Measurements from ENCODE around the gene TTC21A. TPM values are rescaled to one million over a fixed set of nuclear protein-coding genes. Genes with fewer than 3 reads are reported as not detected.

The TTC21A gene
- total RNA-seq, 1 donor from 2014 or later, result 3.9 TPM

DNA sequence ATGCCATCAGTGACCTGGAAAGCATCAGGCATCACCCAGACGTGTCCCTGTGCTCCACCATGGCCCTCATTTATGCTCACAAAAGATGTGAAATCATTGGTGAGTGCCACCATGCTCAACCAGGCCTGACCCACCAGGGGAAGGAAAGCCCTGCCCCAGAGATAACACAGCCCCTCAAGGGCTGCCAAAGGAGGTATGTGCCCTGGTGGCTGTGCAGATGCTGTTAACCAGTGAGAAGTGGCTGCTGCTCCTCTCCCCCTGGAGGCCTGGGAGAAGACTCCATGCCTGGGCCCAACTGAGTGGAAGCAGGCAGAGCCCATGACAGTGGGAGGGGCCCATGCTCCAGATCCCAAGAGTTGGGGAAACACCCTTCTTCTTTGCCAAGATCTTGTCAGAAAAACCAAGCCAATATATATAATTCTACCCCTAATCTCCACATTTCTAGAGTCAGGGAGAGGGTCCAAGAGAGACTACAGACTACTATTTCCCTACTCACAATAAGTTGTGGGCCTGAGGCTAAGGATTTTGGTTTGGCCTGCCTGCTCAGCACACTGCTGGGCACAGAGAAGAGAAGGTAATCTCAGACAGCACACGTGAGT lies 2.7 kb downstream of the TTC21A start:
- peaks cover 9% of the 10 kb centered on the region for H3K27me3 Mint-ChIP-seq (ENCODE audit: low read depth, unreplicated experiment)
- no peak overlapping the region for H3K27ac ChIP-seq (ENCODE audit: low read depth, low read length)
- H2AFZ ChIP-seq (ENCODE audit: low read depth, low read length), result no peak overlapping the region
- TF ChIP-seq, protein P1, sequence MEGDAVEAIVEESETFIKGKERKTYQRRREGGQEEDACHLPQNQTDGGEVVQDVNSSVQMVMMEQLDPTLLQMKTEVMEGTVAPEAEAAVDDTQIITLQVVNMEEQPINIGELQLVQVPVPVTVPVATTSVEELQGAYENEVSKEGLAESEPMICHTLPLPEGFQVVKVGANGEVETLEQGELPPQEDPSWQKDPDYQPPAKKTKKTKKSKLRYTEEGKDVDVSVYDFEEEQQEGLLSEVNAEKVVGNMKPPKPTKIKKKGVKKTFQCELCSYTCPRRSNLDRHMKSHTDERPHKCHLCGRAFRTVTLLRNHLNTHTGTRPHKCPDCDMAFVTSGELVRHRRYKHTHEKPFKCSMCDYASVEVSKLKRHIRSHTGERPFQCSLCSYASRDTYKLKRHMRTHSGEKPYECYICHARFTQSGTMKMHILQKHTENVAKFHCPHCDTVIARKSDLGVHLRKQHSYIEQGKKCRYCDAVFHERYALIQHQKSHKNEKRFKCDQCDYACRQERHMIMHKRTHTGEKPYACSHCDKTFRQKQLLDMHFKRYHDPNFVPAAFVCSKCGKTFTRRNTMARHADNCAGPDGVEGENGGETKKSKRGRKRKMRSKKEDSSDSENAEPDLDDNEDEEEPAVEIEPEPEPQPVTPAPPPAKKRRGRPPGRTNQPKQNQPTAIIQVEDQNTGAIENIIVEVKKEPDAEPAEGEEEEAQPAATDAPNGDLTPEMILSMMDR (IDR thresholded peaks at IDR 0.05; ENCODE audit: insufficient read depth, low read depth, low read length), result no peak
- no peak for TF ChIP-seq EZH2 (IDR thresholded peaks at IDR 0.05; ENCODE audit: insufficient read depth, low read length)
- no peaks in the 10 kb centered on the region for H3K27me3 ChIP-seq (ENCODE audit: insufficient read depth, low read length)
- H3K4me3 Mint-ChIP-seq (ENCODE audit: unreplicated experiment), result no peak overlapping the region
- H3K4me1 Mint-ChIP-seq (ENCODE audit: low read depth, unreplicated experiment), result peaks cover 12% of the 10 kb centered on the region
- no peak overlapping the region for H3K4me3 ChIP-seq (ENCODE audit: insufficient read depth, low read depth, low read length)
- H3K9ac ChIP-seq (ENCODE audit: low read length), result no peak overlapping the region
- H4K20me1 ChIP-seq (ENCODE audit: insufficient read depth, low read length), result peaks cover 15% of the 10 kb centered on the region
- no peaks in the 10 kb centered on the region for H3K36me3 ChIP-seq (ENCODE audit: insufficient read depth, low read length)
- H3K9me3 ChIP-seq (ENCODE audit: insufficient read depth, low read depth, low read length), result no peaks in the 10 kb centered on the region
- no peak for FAIRE-seq
- H3K27ac Mint-ChIP-seq (ENCODE audit: unreplicated experiment), result no peak overlapping the region
- peaks cover 9% of the 10 kb centered on the region for H3K36me3 Mint-ChIP-seq (ENCODE audit: low read depth, unreplicated experiment)
- H3K4me1 ChIP-seq (ENCODE audit: insufficient read depth, low read length), result peaks cover 17% of the 10 kb centered on the region
- no peak overlapping the region for H3K4me2 ChIP-seq (ENCODE audit: low read length)
- no peak for DNase-seq (ENCODE audit: low read depth)
- H3K9me3 Mint-ChIP-seq (ENCODE audit: unreplicated experiment), result peaks cover 1% of the 10 kb centered on the region
- H3K79me2 ChIP-seq (ENCODE audit: insufficient read depth, low read length), result peaks cover 22% of the 10 kb centered on the region

DNA sequence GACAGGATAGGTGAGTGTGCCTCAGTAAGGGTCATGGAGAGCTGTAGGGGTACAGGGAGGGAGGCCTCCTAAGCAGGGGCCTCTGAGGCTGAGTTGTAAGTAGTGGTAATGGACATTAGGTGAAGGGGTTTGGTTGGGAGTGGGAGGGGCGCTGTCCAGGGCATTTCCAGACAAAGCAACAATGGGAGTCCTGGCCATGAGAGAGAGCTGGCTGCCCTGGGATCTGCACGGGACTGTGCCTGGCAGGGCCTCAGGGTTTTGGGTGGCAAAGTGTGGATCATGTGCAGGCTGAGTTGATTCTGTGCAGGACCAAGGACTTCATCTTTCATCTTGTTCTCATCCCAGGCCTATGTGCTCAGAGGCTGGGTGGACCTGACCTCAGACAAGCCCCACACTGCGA lies 4.6 kb downstream of the TTC21A start:
- H3K27ac Mint-ChIP-seq (ENCODE audit: unreplicated experiment), result no peak overlapping the region
- FAIRE-seq, result no peak

DNA sequence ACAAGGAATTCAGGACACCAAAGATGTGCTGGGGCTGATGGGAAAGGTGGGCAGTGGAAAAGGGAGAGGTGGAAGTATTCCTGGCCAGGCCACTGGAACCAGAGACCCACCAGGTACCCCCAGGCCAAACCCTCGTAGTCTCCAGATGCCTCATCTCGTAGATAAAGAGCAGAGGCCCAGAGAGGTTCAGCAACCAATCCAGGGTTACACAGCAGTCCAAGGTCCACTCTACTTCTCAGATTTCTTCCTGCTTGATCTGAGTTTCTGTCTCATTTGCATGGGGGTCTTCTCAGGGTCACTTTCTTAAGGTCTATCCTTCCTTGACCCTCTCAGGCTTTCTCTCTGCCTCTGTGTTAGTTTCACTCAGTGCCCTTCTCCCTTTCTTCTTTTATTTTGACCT lies 5.1 kb downstream of the TTC21A start:
- no peak overlapping the region for H3K27ac Mint-ChIP-seq (ENCODE audit: unreplicated experiment)
- Histone ChIP-seq H2AFZ (ENCODE audit: low read depth, low read length) (no peak overlapping the region), H3K4me2 (ENCODE audit: low read length) (no peak overlapping the region), H3K9ac (ENCODE audit: low read length) (no peak overlapping the region), H3K9me3 (ENCODE audit: insufficient read depth, low read depth, low read length) (no peaks in the 10 kb centered on the region), H3K4me3 (ENCODE audit: insufficient read depth, low read depth, low read length) (no peak overlapping the region), H3K4me1 (ENCODE audit: insufficient read depth, low read length) (peaks cover 6% of the 10 kb centered on the region), H3K27me3 (ENCODE audit: insufficient read depth, low read length) (no peaks in the 10 kb centered on the region), H3K27ac (ENCODE audit: low read depth, low read length) (no peak overlapping the region), H4K20me1 (ENCODE audit: insufficient read depth, low read length) (no peaks in the 10 kb centered on the region), H3K79me2 (ENCODE audit: insufficient read depth, low read length) (no peaks in the 10 kb centered on the region), H3K36me3 (ENCODE audit: insufficient read depth, low read length) (no peaks in the 10 kb centered on the region)
- H3K36me3 Mint-ChIP-seq (ENCODE audit: low read depth, unreplicated experiment), result peaks cover 7% of the 10 kb centered on the region
- no peak for FAIRE-seq
- H3K4me3 Mint-ChIP-seq (ENCODE audit: unreplicated experiment), result no peak overlapping the region
- H3K27me3 Mint-ChIP-seq (ENCODE audit: low read depth, unreplicated experiment), result peaks cover 10% of the 10 kb centered on the region
- no peaks in the 10 kb centered on the region for H3K4me1 Mint-ChIP-seq (ENCODE audit: low read depth, unreplicated experiment)
- TF ChIP-seq EZH2 (IDR thresholded peaks at IDR 0.05; ENCODE audit: insufficient read depth, low read length), result no peak
- TF ChIP-seq, protein P1 (IDR thresholded peaks at IDR 0.05; ENCODE audit: insufficient read depth, low read depth, low read length), result no peak
- no peak for DNase-seq (ENCODE audit: low read depth)
- H3K9me3 Mint-ChIP-seq (ENCODE audit: unreplicated experiment), result peaks cover 1% of the 10 kb centered on the region

More for the DNA sequence above, 4.6 kb downstream of the TTC21A start:
- H3K9me3 Mint-ChIP-seq (ENCODE audit: unreplicated experiment), result peaks cover 1% of the 10 kb centered on the region
- no peak overlapping the region for H3K4me2 ChIP-seq (ENCODE audit: low read length)
- H3K4me1 Mint-ChIP-seq (ENCODE audit: low read depth, unreplicated experiment), result no peaks in the 10 kb centered on the region
- no peak for TF ChIP-seq EZH2 (IDR thresholded peaks at IDR 0.05; ENCODE audit: insufficient read depth, low read length)
- TF ChIP-seq, protein P1 (IDR thresholded peaks at IDR 0.05; ENCODE audit: insufficient read depth, low read depth, low read length), result no peak
- no peak overlapping the region for H3K4me3 ChIP-seq (ENCODE audit: insufficient read depth, low read depth, low read length)
- no peak overlapping the region for H3K4me3 Mint-ChIP-seq (ENCODE audit: unreplicated experiment)
- no peak overlapping the region for H3K9ac ChIP-seq (ENCODE audit: low read length)
- no peaks in the 10 kb centered on the region for H4K20me1 ChIP-seq (ENCODE audit: insufficient read depth, low read length)
- no peak for DNase-seq (ENCODE audit: low read depth)
- peaks cover 2% of the 10 kb centered on the region for H3K79me2 ChIP-seq (ENCODE audit: insufficient read depth, low read length)
- H3K4me1 ChIP-seq (ENCODE audit: insufficient read depth, low read length), result peaks cover 6% of the 10 kb centered on the region
- no peaks in the 10 kb centered on the region for H3K36me3 ChIP-seq (ENCODE audit: insufficient read depth, low read length)
- H3K36me3 Mint-ChIP-seq (ENCODE audit: low read depth, unreplicated experiment), result peaks cover 7% of the 10 kb centered on the region
- H3K27me3 Mint-ChIP-seq (ENCODE audit: low read depth, unreplicated experiment), result peaks cover 9% of the 10 kb centered on the region
- no peak overlapping the region for H2AFZ ChIP-seq (ENCODE audit: low read depth, low read length)
- no peaks in the 10 kb centered on the region for H3K27me3 ChIP-seq (ENCODE audit: insufficient read depth, low read length)
- H3K27ac ChIP-seq (ENCODE audit: low read depth, low read length), result no peak overlapping the region
- H3K9me3 ChIP-seq (ENCODE audit: insufficient read depth, low read depth, low read length), result no peaks in the 10 kb centered on the region

Measured in astrocyte (in vitro differentiated cells and primary cell).